MM.1S (cell line): ENCODE results near the gene FHIT.

ENCODE experiments used
- EZH2 ChIP-seq: fragments of 300-600 bp; sonication (generic); optimal IDR thresholded peaks from 2 replicates; pipeline ENCODE3; 2017; ENCODE audit warnings: low read depth, mild to moderate bottlenecking, antibody characterized with exemption, low read length, mixed read lengths
- EZH2phosphoT487 ChIP-seq: fragments of 300-600 bp; sonication (generic); IDR thresholded peaks from 2 replicates; pipeline ENCODE4 v1.6.1; 2018; ENCODE audit warnings: antibody characterized with exemption, low read length
- TF ChIP-seq, protein P1 (sequence below): fragments of 300-600 bp; sonication (generic); IDR thresholded peaks from 2 replicates; pipeline ENCODE4 v1.5.1; 2016; ENCODE audit warnings: antibody characterized with exemption, low read length, mixed read lengths

DNA sequence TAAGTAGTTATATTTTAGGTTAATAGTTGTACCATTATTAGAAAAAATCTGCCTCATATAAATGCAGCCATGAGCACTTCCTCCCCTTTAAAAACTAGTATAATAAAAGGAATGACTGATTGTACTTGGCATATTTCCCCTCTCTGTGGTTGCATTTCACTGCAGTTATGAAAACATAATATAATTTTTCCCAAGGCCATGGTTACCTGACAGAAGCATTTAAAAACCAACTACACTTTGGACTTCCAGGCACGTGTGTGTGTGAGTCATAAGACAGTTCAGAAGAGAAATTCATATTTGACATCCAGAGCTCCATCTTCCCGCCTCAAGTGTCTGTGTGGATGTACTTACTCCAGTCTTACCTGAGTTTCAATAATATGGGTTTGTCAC, 1373.2 kb downstream of the FHIT start:
- TF ChIP-seq, protein P1, sequence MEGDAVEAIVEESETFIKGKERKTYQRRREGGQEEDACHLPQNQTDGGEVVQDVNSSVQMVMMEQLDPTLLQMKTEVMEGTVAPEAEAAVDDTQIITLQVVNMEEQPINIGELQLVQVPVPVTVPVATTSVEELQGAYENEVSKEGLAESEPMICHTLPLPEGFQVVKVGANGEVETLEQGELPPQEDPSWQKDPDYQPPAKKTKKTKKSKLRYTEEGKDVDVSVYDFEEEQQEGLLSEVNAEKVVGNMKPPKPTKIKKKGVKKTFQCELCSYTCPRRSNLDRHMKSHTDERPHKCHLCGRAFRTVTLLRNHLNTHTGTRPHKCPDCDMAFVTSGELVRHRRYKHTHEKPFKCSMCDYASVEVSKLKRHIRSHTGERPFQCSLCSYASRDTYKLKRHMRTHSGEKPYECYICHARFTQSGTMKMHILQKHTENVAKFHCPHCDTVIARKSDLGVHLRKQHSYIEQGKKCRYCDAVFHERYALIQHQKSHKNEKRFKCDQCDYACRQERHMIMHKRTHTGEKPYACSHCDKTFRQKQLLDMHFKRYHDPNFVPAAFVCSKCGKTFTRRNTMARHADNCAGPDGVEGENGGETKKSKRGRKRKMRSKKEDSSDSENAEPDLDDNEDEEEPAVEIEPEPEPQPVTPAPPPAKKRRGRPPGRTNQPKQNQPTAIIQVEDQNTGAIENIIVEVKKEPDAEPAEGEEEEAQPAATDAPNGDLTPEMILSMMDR: no peak
- TF ChIP-seq EZH2: no peak
- no peak for TF ChIP-seq EZH2phosphoT487
